Activated CD8-positive, alpha-beta memory T cell treated with anti-CD3 and anti-CD28 coated beads for 36 hours (primary cell): ENCODE measurements around the gene ASTL. TPM values are rescaled to one million over a fixed set of nuclear protein-coding genes. Genes with fewer than 3 reads are reported as not detected.

Experiments
- CTCF ChIA-PET: fragments of 350-600 bp; sonication (Branson Sonifier 250); formaldehyde crosslinking; loops from one replicate; lab custom pipeline; 2021; ENCODE audit warnings: antibody characterized with exemption; lab: Charles Lee
- POLR2A ChIA-PET: fragments of 350-600 bp; sonication (Branson Sonifier 250); formaldehyde crosslinking; loops from one replicate; lab custom pipeline; 2021; ENCODE audit warnings: antibody characterized with exemption; lab: Charles Lee
- total RNA-seq, 2 experiments: library from RNA; stranded (reverse); gene quantifications; one replicate each; pipeline ENCODE4 v1.2.3, GENCODE V29; 2021

ASTL gene
- total RNA-seq, 2 experiments from 2014 or later: 18.1 to 19.3 TPM

- ChIA-PET CTCF (interaction anchor here (0.9 to 2.7 kb wide), 4 partner anchors 9 to 382 kb away, joined by 3 to 10 read pairs (median 6); no protein-coding TSS in a partner anchor), POLR2A (interaction anchor here (1.4 kb wide), 1 partner anchor 12 kb away, joined by 4 read pairs; no protein-coding TSS in a partner anchor)
Observed at GRCh38 chr2:96151595-96152303, 13.4 kb upstream of the ASTL start.

GRCh38 chr2:96150791-96151594, 12.7 kb upstream of the ASTL start:
- POLR2A ChIA-PET: interaction anchor here (0.5 to 1.4 kb wide), 2 partner anchors 13 to 104 kb away, joined by 3 to 4 read pairs; no protein-coding TSS in a partner anchor
- CTCF ChIA-PET: interaction anchor here (0.9 to 9.5 kb wide), 6 partner anchors 9 to 382 kb away, joined by 3 to 141 read pairs (median 6); partner anchors contain the start of gene ASTL

- CTCF ChIA-PET: interaction anchor here (1.1 to 9.5 kb wide), 4 partner anchors 8 to 24 kb away, joined by 4 to 141 read pairs (median 8); partner anchors contain the start of gene ASTL
- POLR2A ChIA-PET: no interaction called here
Observed at GRCh38 chr2:96150007-96150640, 11.8 kb upstream of the ASTL start.

- ChIA-PET POLR2A (interaction anchor here (1.3 to 8.1 kb wide), 3 partner anchors 12 to 172 kb away, joined by 4 to 240 read pairs (median 5); partner anchors contain the start of gene STARD7), CTCF (interaction anchor here (1.0 to 9.5 kb wide), 4 partner anchors 10 to 59 kb away, joined by 3 to 141 read pairs (median 3); no protein-coding TSS in a partner anchor)
Observed at GRCh38 chr2:96148410-96149217, 10.3 kb upstream of the ASTL start.

- POLR2A ChIA-PET: interaction anchor here (1.3 to 8.1 kb wide), 4 partner anchors 13 to 173 kb away, joined by 4 to 240 read pairs (median 7); partner anchors contain the start of gene STARD7
- CTCF ChIA-PET: interaction anchor here (0.9 to 9.5 kb wide), 6 partner anchors 9 to 60 kb away, joined by 3 to 141 read pairs (median 4); no protein-coding TSS in a partner anchor
Observed at GRCh38 chr2:96147593-96148201, 9.4 kb upstream of the ASTL start.

DNA sequence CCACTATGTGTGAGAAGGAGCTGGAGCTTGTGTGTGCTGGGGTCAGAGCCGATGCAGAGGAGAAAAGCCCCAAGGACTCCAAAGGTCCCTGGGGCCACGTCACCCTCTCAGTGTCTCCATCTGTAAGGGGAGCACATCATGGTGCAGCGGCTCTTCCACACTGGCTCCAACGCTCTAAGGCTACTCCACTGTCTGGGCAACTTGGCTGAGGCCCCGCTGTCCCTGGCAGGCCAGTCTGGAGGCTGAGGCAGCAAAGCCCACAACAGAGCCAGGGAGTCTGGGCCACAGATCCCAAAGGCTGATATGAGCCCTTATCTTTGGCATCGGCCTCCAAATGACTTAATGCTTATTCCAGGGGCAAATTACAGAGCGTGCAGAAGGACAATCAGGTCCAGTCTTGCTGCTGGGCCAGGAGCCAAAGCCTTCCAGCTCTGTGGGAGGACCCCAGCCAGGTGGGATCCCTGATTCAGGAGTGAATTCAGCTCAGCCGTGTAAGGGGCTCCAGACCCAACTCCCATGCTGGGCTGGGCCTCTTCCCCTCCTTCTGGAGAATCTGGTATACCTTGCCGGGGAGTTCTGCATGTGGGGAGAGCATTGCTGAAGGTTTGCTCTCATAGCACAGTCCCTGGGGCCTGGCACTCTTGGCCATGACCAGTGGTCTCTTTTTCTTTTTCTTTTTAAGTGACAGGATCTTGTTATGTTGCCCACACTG, 8.7 kb upstream of the ASTL start:
- POLR2A ChIA-PET: interaction anchor here (0.5 to 8.1 kb wide), 8 partner anchors 14 to 175 kb away, joined by 3 to 240 read pairs (median 4); partner anchors contain the start of gene STARD7
- CTCF ChIA-PET: interaction anchor here (0.9 to 9.5 kb wide), 4 partner anchors 14 to 61 kb away, joined by 3 to 141 read pairs (median 4); no protein-coding TSS in a partner anchor

- ChIA-PET POLR2A (interaction anchor here (0.5 to 8.1 kb wide), 8 partner anchors 14 to 176 kb away, joined by 3 to 240 read pairs (median 4); partner anchors contain the start of gene STARD7), CTCF (interaction anchor here (0.6 to 9.5 kb wide), 5 partner anchors 8 to 123 kb away, joined by 3 to 141 read pairs (median 5); no protein-coding TSS in a partner anchor)
Observed at GRCh38 chr2:96146153-96146880, 8.0 kb upstream of the ASTL start.

GRCh38 chr2:96145848-96146152, 7.5 kb upstream of the ASTL start:
- CTCF ChIA-PET: interaction anchor here (0.6 to 9.5 kb wide), 4 partner anchors 8 to 122 kb away, joined by 3 to 141 read pairs (median 46); no protein-coding TSS in a partner anchor

GRCh38 chr2:96145036-96145847, 6.9 kb upstream of the ASTL start, which contains the start of gene DUSP2:
Gene DUSP2 (minus strand): TSS chr2:96145440. CDS start chr2:96145354, 86 bp downstream.
- CTCF ChIA-PET: interaction anchor here (0.9 to 9.5 kb wide), 5 partner anchors 9 to 123 kb away, joined by 3 to 141 read pairs (median 4); no protein-coding TSS in a partner anchor

More at GRCh38 chr2:96145848-96146152, 7.5 kb upstream of the ASTL start:
- POLR2A ChIA-PET: interaction anchor here (1.4 to 8.1 kb wide), 5 partner anchors 15 to 63 kb away, joined by 3 to 240 read pairs (median 6); partner anchors contain the start of gene STARD7

GRCh38 chr2:96144481-96145035, 6.3 kb upstream of the ASTL start:
- POLR2A ChIA-PET: interaction anchor here (1.0 to 8.1 kb wide), 5 partner anchors 8 to 30 kb away, joined by 3 to 240 read pairs (median 6); no protein-coding TSS in a partner anchor
- CTCF ChIA-PET: interaction anchor here (1.1 to 9.5 kb wide), 4 partner anchors 17 to 122 kb away, joined by 3 to 141 read pairs (median 46); no protein-coding TSS in a partner anchor

More at GRCh38 chr2:96145036-96145847, 6.9 kb upstream of the ASTL start, which contains the start of gene DUSP2:
- POLR2A ChIA-PET: interaction anchor here (1.0 to 8.1 kb wide), 6 partner anchors 9 to 63 kb away, joined by 3 to 240 read pairs (median 6); partner anchors contain the start of gene STARD7

DNA sequence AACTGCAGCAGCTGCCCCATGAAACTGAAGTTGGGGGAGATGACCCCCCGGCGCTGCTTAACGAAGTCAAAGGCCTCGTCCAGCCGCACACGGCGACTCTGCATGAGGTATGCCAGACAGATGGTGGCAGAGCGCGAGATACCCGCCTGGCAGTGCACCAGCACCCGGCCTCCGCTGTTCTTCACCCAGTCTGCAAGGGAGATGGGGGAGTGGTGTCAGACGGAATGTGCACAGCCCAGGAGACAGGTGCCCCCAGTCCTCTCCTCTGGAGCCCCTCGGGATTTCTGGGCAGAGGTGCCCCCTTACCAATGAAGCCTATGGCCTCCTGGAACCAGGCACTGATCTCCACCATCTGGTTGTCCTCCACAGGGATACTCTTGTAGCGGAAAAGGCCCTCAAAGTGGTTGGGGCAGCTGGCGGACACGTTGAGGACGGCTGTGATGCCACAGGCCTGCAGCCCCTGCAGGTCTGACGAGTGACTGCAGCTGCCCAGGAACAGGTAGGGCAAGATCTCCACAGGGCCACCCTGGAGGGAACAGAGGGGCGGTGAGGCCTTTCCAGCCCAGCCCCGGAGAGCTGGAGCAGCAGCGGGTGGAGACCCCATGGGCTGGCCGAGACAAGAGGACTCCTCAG, 5.7 kb upstream of the ASTL start:
- POLR2A ChIA-PET: interaction anchor here (1.8 to 8.1 kb wide), 4 partner anchors 13 to 38 kb away, joined by 5 to 240 read pairs (median 12); no protein-coding TSS in a partner anchor
- CTCF ChIA-PET: interaction anchor here (1.1 to 9.5 kb wide), 4 partner anchors 17 to 122 kb away, joined by 3 to 141 read pairs (median 46); no protein-coding TSS in a partner anchor

DNA sequence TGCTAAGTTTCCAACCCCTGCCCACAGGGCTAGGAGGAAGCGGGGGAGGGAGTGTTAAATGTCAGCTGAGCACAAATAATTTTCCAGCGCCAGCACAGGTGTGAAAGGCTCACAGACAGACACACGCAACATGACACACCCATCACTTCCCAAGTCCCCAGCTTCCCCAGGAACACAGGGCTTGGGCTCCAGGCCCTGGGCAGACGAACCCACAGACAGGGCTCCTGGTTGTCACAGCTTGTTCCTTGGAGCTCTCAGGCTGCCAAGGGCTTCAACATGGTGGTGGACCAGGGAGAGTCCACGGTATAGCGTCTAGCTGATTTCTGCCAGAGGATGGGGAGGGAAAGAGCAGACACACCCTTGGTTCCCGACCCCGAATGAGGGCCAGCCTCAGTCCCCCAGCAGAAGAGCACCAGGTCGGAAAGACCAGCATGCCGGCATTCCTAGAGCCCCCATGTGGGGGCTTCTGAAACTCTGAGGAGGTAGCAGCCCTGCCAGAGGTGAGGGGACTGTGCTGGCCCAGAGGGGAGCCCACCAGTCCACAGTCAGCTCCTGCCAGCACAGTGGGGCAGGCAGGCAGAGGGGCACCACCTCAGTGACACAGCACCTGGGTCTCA, 5.0 kb upstream of the ASTL start:
- ChIA-PET CTCF (interaction anchor here (1.0 to 9.5 kb wide), 7 partner anchors 10 to 38 kb away, joined by 3 to 141 read pairs (median 8); no protein-coding TSS in a partner anchor), POLR2A (interaction anchor here (1.2 to 8.1 kb wide), 5 partner anchors 10 to 65 kb away, joined by 3 to 240 read pairs (median 7); partner anchors contain the start of gene STARD7)
